HCT116 (cell line): ENCODE results near the gene SMR3B.

ENCODE experiments used
- CBX3 ChIP-seq: IDR thresholded peaks from 2 replicates; pipeline ENCODE4 v1.6.1; 2012; ENCODE audit warnings: low read depth
- CTCF ChIP-seq, 3 experiments: fragments of 200-600 bp in 1 of 3; sonication (generic) in 1 of 3; IDR thresholded peaks in 2 of 3; conservative IDR thresholded peaks in 1 of 3; 2 replicates each; pipeline ENCODE4 v1.5.1; 2012 to 2017; ENCODE audit warnings: low read depth in 2 of 3, low read length in 2 of 3, antibody characterized with exemption in 1 of 3, borderline replicate concordance in 1 of 3, control low read depth in 1 of 3, mild to moderate bottlenecking in 1 of 3, mixed read lengths in 1 of 3, mixed run types in 1 of 3, moderate library complexity in 1 of 3; ENCODE audit not compliant: insufficient read depth in 1 of 3
- EZH2 ChIP-seq: fragments of 200-600 bp; sonication (generic); IDR thresholded peaks from 2 replicates; pipeline ENCODE4 v1.6.1; 2017; ENCODE audit warnings: antibody characterized with exemption, mixed run types

DNA sequence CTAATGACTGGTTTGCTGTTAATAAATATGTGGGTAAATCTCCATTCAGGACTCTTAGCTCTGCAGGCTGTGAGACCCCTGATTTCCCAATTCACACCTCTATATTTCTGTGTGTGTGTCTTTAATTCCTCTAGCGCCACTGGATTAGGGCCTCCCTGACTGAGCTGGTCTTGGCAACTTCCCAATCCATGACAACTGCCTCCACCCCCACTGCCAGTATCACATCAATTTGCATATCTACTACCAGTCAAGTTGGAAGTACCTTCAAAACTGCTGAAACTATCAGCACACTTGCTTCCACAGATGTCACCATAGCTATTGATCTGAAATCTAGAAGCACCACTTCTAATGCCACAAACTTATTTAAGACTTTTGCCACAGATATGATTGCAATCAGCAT is 42.4 kb downstream of the SMR3B start:
- no peak for TF ChIP-seq EZH2
- TF ChIP-seq CTCF (IDR thresholded peaks at IDR 0.05 in 2 of 3, conservative IDR thresholded peaks at IDR 0.05 in 1 of 3; ENCODE audit: borderline replicate concordance in 1 of 3, insufficient read depth in 1 of 3, low read depth in 2 of 3, low read length in 2 of 3), result no peak
- no peak for TF ChIP-seq CBX3
